ENCODE data around the gene TMEM168. TPM values are rescaled to one million over a fixed set of nuclear protein-coding genes. Genes with fewer than 3 reads are reported as not detected.
"Not testable (repeated sequence)": the region's sequence is repeated elsewhere in the genome, so short reads cannot be mapped to it uniquely, and the experiment has no call there.

Gene TMEM168
- total and polyA plus RNA-seq, 8 donors, result 2.9 to 148 (median 10.7) TPM

- WGBS, 5 donors, result 37 to 75% (median 60%) methylated on average over 2 of the region's 2 CpGs
- intact Hi-C loops (cut with DNase I; ENCODE audit: low total_unique reads), result no loop called here
- H3K9me3 ChIP-seq, result no peaks in the 10 kb centered on the region
- no peaks in the 10 kb centered on the region for H3K36me3 ChIP-seq
- no peaks in the 10 kb centered on the region for H3K4me1 ChIP-seq
- H3K27me3 ChIP-seq, result no peaks in the 10 kb centered on the region
- DNase-seq, result peak in 1 of 2 donors; percentile 10
- H3K27ac ChIP-seq, result no peak overlapping the region
- TF ChIP-seq CTCF (IDR thresholded peaks at IDR 0.05) (no peak), POLR2A (IDR thresholded peaks at IDR 0.05) (no peak), EP300 (IDR thresholded peaks at IDR 0.05) (no peak), POLR2AphosphoS5 (IDR thresholded peaks at IDR 0.05) (no peak)
- no peak overlapping the region for H3K4me3 ChIP-seq
These were observed 8.3 kb upstream of the TMEM168 start for GRCh38 chr7:112798274-112799159.

GRCh38 chr7:112796552-112796951, 6.4 kb upstream of the TMEM168 start:
- H3K4me1 ChIP-seq; H3K9me3 ChIP-seq; intact Hi-C loops (cut with DNase I; ENCODE audit: low total_unique reads); H3K4me3 ChIP-seq; DNase-seq; H3K36me3 ChIP-seq; H3K27ac ChIP-seq; H3K27me3 ChIP-seq: not testable (repeated sequence)

GRCh38 chr7:112792441-112792840, 2.2 kb upstream of the TMEM168 start:
- no peaks in the 10 kb centered on the region for H3K36me3 ChIP-seq
- H3K9me3 ChIP-seq, result no peaks in the 10 kb centered on the region
- no peak overlapping the region for H3K4me3 ChIP-seq
- 51 to 76% (median 74%) methylated on average over 3 of the region's 3 CpGs for WGBS, 5 donors
- no peaks in the 10 kb centered on the region for H3K27me3 ChIP-seq
- H3K27ac ChIP-seq, result no peak overlapping the region
- intact Hi-C loops (cut with DNase I; ENCODE audit: low total_unique reads), result no loop called here
- peaks cover 6 to 21% (median 18%) of the 10 kb centered on the region in 4 donors for H3K4me1 ChIP-seq
- no peak for DNase-seq
- no peak for TF ChIP-seq POLR2AphosphoS5 (IDR thresholded peaks at IDR 0.05)
- no peak for TF ChIP-seq EP300 (IDR thresholded peaks at IDR 0.05)
- TF ChIP-seq POLR2A (IDR thresholded peaks at IDR 0.05), result no peak
- TF ChIP-seq CTCF (IDR thresholded peaks at IDR 0.05), result no peak

- H3K36me3 ChIP-seq, result no peaks in the 10 kb centered on the region
- intact Hi-C loops (cut with DNase I; ENCODE audit: low total_unique reads), result no loop called here
- H3K27ac ChIP-seq, result no peak overlapping the region
- no peak overlapping the region for H3K4me3 ChIP-seq
- H3K9me3 ChIP-seq, result no peaks in the 10 kb centered on the region
- TF ChIP-seq POLR2AphosphoS5 (IDR thresholded peaks at IDR 0.05) (no peak), CTCF (IDR thresholded peaks at IDR 0.05) (no peak), POLR2A (IDR thresholded peaks at IDR 0.05) (no peak), EP300 (IDR thresholded peaks at IDR 0.05) (no peak)
- peaks cover 6 to 21% (median 18%) of the 10 kb centered on the region in 4 donors for H3K4me1 ChIP-seq
- 85 to 90% (median 86%) methylated on average over 15 of the region's 15 CpGs for whole genome bisulfite sequencing, 5 donors
- DNase-seq, result no peak
- H3K27me3 ChIP-seq, result no peaks in the 10 kb centered on the region
These were observed 1.4 kb upstream of the TMEM168 start for GRCh38 chr7:112791465-112792168.
